Inferior parietal cortex (tissue), 1 donor: ENCODE data around the gene NPAS3.

Experiments
- DNase-seq: peaks from one replicate; pipeline ENCODE4 v3.0.0-alpha.2; 2016; ENCODE audit errors: extremely low spot score

The NPAS3 gene

GRCh38 chr14:33435911-33436689 is 497.4 kb downstream of the NPAS3 start:
- DNase-seq: no peak

- no peak for DNase-seq
These were observed 503.0 kb downstream of the NPAS3 start for GRCh38 chr14:33441633-33442032.

GRCh38 chr14:33444136-33444535 is 505.5 kb downstream of the NPAS3 start:
- DNase-seq: no peak

- DNase-seq: no peak
These were observed 510.6 kb downstream of the NPAS3 start for GRCh38 chr14:33449268-33449667.

- no peak for DNase-seq
These were observed 511.2 kb downstream of the NPAS3 start for GRCh38 chr14:33449703-33450395.

- DNase-seq: no peak
These were observed 511.7 kb downstream of the NPAS3 start for GRCh38 chr14:33450416-33450815.

- DNase-seq: no peak
These were observed 512.5 kb downstream of the NPAS3 start for GRCh38 chr14:33451211-33451610.

- no peak for DNase-seq
These were observed 514.3 kb downstream of the NPAS3 start for GRCh38 chr14:33452995-33453394.

GRCh38 chr14:33454022-33454595 is 515.4 kb downstream of the NPAS3 start:
- DNase-seq: no peak

GRCh38 chr14:33454707-33455106 is 516.0 kb downstream of the NPAS3 start:
- DNase-seq: no peak

- DNase-seq: no peak
These were observed 517.1 kb downstream of the NPAS3 start for GRCh38 chr14:33455654-33456345.

- DNase-seq: no peak
These were observed 518.3 kb downstream of the NPAS3 start for GRCh38 chr14:33457021-33457420.

GRCh38 chr14:33457617-33458016 is 518.9 kb downstream of the NPAS3 start:
- DNase-seq: no peak

- no peak for DNase-seq
These were observed 521.5 kb downstream of the NPAS3 start for GRCh38 chr14:33460164-33460563.

GRCh38 chr14:33461036-33461435 is 522.4 kb downstream of the NPAS3 start:
- no peak for DNase-seq

GRCh38 chr14:33463731-33464130 is 525.1 kb downstream of the NPAS3 start:
- no peak for DNase-seq

GRCh38 chr14:33464254-33464962 is 525.7 kb downstream of the NPAS3 start:
- no peak for DNase-seq

GRCh38 chr14:33465846-33466700 is 527.4 kb downstream of the NPAS3 start:
- DNase-seq: no peak

GRCh38 chr14:33467971-33468370 is 529.3 kb downstream of the NPAS3 start:
- no peak for DNase-seq

GRCh38 chr14:33469898-33470297 is 531.2 kb downstream of the NPAS3 start:
- DNase-seq: no peak

- no peak for DNase-seq
These were observed 533.1 kb downstream of the NPAS3 start for GRCh38 chr14:33471776-33472175.
